Upper lobe of right lung (tissue), 1 donor: ENCODE results near the gene VGF. TPM values are rescaled to one million over a fixed set of nuclear protein-coding genes. Genes with fewer than 3 reads are reported as not detected.

Experiments used
- ATAC-seq: fragments of 200-7000 bp; cut with Tn5 transposase; one replicate; pipeline ENCODE4 v1.9.1; 2020; ENCODE audit warnings: mild to moderate bottlenecking, moderate library complexity
- DNase-seq: peaks from one replicate; pipeline ENCODE4 v3.0.0-alpha.2; 2020
- H3K27ac ChIP-seq: fragments of 200-600 bp; one replicate; pipeline ENCODE4 v1.8.0; 2022
- H3K27me3 ChIP-seq: fragments of 200-600 bp; one replicate; pipeline ENCODE4 v1.8.0; 2022; ENCODE audit warnings: mild to moderate bottlenecking
- H3K36me3 ChIP-seq: fragments of 200-600 bp; one replicate; pipeline ENCODE4 v1.8.0; 2022
- H3K4me1 ChIP-seq: fragments of 200-600 bp; one replicate; pipeline ENCODE4 v1.8.0; 2022
- H3K4me3 ChIP-seq: fragments of 200-600 bp; one replicate; pipeline ENCODE4 v1.8.0; 2022; ENCODE audit warnings: mild to moderate bottlenecking
- H3K9me3 ChIP-seq: fragments of 200-600 bp; one replicate; pipeline ENCODE4 v1.8.0; 2022
- intact Hi-C: fragments of 100-400 bp; cut with DNase I; formaldehyde crosslinking; loops from one replicate; pipeline ENCODE4 v1.11.0; 2022
- total RNA-seq: library from RNA; stranded (reverse); fragmentation: NEBNext Ultra II Directional; extraction: Animal tissue kit (Norgen Biotek cat#: 25700); gene quantifications from one replicate; pipeline ENCODE4 v1.2.1, GENCODE V29; 2021
- TF ChIP-seq, protein P1 (sequence below): fragments of 200-600 bp; IDR thresholded peaks from one replicate; pipeline ENCODE4 v1.8.0; 2022; ENCODE audit warnings: antibody characterized with exemption
- donor health status: DM: no; HTN: yes; CAD: no; lungs with severe emphysema.

VGF gene
- total RNA-seq, 1 donor from 2014 or later: not detected

DNA sequence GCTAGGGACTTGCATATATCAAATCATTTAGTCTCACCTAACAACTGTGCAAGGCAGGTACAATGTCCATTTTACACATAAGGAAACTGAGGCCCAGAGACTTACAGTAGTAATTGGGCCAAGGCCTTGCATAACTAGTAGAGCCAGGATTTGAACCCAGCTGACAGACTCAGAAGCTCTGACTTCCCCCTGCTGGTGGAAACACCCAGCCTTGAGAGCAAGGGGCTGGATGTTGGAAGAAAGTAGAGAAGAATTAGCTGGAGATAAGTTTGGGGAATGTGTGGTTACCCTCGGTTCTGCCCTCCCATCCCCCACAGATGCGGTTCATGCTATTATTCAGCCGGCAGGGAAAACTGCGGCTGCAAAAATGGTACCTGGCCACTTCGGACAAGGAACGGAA lies 9.1 kb downstream of the VGF start:
- ATAC-seq (no peak), DNase-seq (no peak)
- peaks cover 15% of the 10 kb centered on the region for H3K36me3 ChIP-seq
- TF ChIP-seq, protein P1, sequence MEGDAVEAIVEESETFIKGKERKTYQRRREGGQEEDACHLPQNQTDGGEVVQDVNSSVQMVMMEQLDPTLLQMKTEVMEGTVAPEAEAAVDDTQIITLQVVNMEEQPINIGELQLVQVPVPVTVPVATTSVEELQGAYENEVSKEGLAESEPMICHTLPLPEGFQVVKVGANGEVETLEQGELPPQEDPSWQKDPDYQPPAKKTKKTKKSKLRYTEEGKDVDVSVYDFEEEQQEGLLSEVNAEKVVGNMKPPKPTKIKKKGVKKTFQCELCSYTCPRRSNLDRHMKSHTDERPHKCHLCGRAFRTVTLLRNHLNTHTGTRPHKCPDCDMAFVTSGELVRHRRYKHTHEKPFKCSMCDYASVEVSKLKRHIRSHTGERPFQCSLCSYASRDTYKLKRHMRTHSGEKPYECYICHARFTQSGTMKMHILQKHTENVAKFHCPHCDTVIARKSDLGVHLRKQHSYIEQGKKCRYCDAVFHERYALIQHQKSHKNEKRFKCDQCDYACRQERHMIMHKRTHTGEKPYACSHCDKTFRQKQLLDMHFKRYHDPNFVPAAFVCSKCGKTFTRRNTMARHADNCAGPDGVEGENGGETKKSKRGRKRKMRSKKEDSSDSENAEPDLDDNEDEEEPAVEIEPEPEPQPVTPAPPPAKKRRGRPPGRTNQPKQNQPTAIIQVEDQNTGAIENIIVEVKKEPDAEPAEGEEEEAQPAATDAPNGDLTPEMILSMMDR: no peak
- H3K27me3 ChIP-seq: no peaks in the 10 kb centered on the region
- H3K4me3 ChIP-seq: no peak overlapping the region
- H3K27ac ChIP-seq: no peak overlapping the region
- H3K4me1 ChIP-seq: peaks cover 8% of the 10 kb centered on the region
- intact Hi-C loops: no loop called here
- no peaks in the 10 kb centered on the region for H3K9me3 ChIP-seq

DNA sequence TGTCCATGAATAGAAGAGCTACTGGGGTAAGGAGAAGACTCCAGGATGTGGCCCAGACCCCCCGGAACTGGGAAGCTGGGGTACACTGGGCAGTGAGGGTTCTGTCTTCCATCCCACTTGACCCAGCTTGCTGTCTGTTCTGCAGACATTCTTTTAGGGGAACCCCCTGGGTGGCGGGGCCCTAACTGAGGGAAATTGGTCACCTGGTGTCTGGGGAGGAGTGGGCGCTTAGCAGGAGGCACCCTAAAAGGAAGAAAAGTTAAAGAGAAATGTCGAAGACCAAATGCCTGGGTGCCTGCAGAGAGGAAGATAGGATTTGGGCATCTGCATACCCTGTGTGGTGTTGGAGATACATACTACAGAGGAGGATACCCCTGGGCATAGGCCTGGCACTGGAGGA lies 10.1 kb downstream of the VGF start:
- Histone ChIP-seq H3K36me3 (peaks cover 15% of the 10 kb centered on the region), H3K27me3 (no peaks in the 10 kb centered on the region), H3K4me3 (peak overlapping the region; percentile 83), H3K27ac (peak overlapping the region; percentile 51), H3K4me1 (peaks cover 8% of the 10 kb centered on the region), H3K9me3 (no peaks in the 10 kb centered on the region)
- intact Hi-C loops: no loop called here
- ATAC-seq (no peak), DNase-seq (no peak)
- TF ChIP-seq, protein P1: no peak

DNA sequence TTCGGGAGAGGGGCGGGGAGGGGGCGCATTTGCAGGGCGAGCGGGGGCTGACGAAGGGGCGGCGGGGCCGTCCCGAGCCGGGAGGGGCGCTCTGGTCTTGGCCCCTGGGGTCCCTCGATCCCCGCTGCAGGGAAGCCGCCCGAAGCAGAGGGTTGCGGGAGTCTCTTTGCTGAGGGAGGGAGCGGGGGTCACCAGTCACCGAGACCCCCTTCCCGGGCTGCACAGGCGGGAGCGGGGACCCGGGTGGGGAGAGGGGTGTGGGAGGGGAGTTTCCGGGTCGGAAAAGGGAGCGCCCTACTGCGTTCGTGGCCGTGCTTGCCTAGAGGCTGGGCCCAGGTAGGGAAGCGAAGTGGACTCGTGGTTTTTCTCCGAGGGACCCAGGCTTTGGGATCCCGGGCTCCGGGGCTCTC lies 10.7 kb downstream of the VGF start:
- Histone ChIP-seq H3K36me3 (peaks cover 15% of the 10 kb centered on the region), H3K9me3 (no peaks in the 10 kb centered on the region), H3K27ac (peak overlapping the region; percentile 51), H3K4me3 (peak overlapping the region; percentile 83), H3K4me1 (peaks cover 8% of the 10 kb centered on the region), H3K27me3 (no peaks in the 10 kb centered on the region)
- TF ChIP-seq, protein P1: no peak
- intact Hi-C loops: no loop called here
- peak; percentile 36 for ATAC-seq
- DNase-seq: no peak

DNA sequence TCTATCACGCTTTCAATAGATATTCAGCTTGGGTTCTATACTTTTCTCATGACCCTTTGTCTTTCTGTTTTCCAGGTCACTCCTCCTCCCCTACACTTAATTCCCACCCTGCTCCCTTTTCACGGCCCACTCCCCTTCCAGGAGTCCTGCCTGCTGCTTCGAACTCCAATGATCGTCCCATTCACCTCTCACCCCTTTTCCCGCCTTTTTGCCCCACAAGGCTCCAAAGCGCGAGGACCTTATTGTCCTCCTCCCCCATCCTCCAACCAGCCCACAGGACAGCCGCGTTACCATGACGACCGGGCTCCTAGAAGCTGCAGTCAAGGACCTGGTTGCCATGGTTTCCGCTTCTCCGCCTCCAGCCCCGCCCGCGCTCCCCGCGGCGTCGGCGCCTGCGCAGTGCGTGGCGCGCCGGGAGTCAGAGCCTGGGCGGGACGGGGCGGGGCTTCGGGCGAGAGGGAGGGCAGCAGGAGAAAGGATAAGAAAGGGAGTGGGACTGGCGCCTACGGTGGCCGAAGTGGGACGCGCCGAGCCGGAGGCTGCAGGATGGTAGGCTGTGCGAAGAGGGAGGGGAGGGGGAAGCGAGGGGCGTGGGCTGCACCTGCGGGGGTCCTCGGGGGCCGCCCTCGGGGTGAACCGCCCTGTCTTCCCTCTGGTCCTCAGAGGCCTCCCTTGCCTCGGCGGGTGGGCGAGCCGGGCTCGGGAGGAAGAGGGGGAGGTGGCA lies 11.2 kb downstream of the VGF start, which contains the start of gene AP1S1:
Gene AP1S1, plus strand, starts transcription at position 508 of the 724 bp plus-strand sequence. Its CDS starts 39 bp downstream, at position 547.
- intact Hi-C loops: no loop called here

DNA sequence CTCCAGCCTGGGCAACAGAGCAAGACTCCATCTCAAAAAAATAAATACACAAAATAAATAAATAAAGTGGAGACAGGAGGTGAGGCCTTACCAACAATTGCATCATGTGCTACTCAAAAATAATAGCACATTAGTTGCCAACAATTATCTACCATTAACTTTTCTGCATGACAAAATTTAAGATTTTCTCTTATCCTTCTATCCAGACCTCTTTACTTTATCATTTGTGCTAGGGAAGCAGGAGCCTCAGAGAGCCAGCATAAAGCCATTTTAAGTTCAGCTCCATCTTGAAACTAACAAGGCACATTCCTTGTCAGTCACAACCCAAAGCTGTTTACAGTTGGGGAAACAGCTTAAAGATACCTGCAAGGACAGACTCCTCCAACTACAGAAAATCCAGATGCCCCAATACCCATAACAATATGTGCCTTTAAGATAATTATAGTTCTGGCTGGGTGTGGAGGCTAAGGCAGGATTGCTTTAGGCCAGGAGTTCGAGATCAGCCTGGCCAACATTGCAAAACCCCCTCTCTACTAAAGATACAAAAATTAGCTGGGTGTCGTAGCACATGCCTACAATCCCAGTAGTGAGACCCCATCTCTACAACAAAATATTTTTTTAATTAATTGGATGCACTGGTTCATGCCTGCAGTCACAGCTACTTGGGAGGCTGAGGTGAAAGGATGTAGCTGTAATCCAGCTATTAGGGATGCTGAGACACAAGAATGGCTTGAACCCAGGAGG lies 13.3 kb downstream of the VGF start:
- no peak for ATAC-seq
- TF ChIP-seq, protein P1: no peak

More for the DNA sequence above, 11.2 kb downstream of the VGF start, which contains the start of gene AP1S1:
- H3K9me3 ChIP-seq: no peaks in the 10 kb centered on the region
- peak within 1 kb of the TSS; percentile 51 for H3K27ac ChIP-seq
- peak; percentile 99 for ATAC-seq
- peak within 1 kb of the TSS; percentile 83 for H3K4me3 ChIP-seq
- no peaks in the 10 kb centered on the region for H3K27me3 ChIP-seq
- H3K4me1 ChIP-seq: peaks cover 8% of the 10 kb centered on the region
- peaks cover 10% of the 10 kb centered on the region for H3K36me3 ChIP-seq
- TF ChIP-seq, protein P1: no peak
- DNase-seq: peak; percentile 98

More for the DNA sequence above, 13.3 kb downstream of the VGF start:
- Histone ChIP-seq H3K27ac (no peak overlapping the region), H3K4me1 (peaks cover 8% of the 10 kb centered on the region), H3K9me3 (no peaks in the 10 kb centered on the region), H3K4me3 (no peak overlapping the region), H3K36me3 (no peaks in the 10 kb centered on the region), H3K27me3 (peaks cover 10% of the 10 kb centered on the region)
- intact Hi-C loops: no loop called here
- no peak for DNase-seq
